ENCODE results near the gene PCNX4.

GRCh38 chr14:60097974-60098373, 6.3 kb downstream of the PCNX4 start:
- TF ChIP-seq CTCF (IDR thresholded peaks at IDR 0.05; ENCODE audit: low read depth, low read length) (no peak), EZH2phosphoT487 (IDR thresholded peaks at IDR 0.05; ENCODE audit: low read depth) (no peak)
